Type B pancreatic cell (in vitro differentiated cells): ENCODE results near the gene DLGAP5. TPM values are rescaled to one million over a fixed set of nuclear protein-coding genes. Genes with fewer than 3 reads are reported as not detected.

ENCODE experiments used
- DNase-seq: peaks from one replicate; pipeline ENCODE4 v3.0.0; 2021; ENCODE audit warnings: mixed read lengths; ENCODE audit not compliant: unreplicated experiment; ENCODE audit errors: extremely low spot score
- H3K27ac Mint-ChIP-seq: 2 replicates; pipeline ENCODE4 v1.8.0; 2021; ENCODE audit warnings: mild to moderate bottlenecking, mixed read lengths
- H3K27me3 Mint-ChIP-seq: 2 replicates; pipeline ENCODE4 v1.8.0; 2021; ENCODE audit warnings: mixed read lengths
- H3K36me3 Mint-ChIP-seq: 2 replicates; pipeline ENCODE4 v1.8.0; 2021; ENCODE audit warnings: mixed read lengths
- H3K4me1 Mint-ChIP-seq: one replicate; pipeline ENCODE4 v1.8.0; 2021; ENCODE audit warnings: mixed read lengths; ENCODE audit not compliant: unreplicated experiment
- H3K4me3 Mint-ChIP-seq: 2 replicates; pipeline ENCODE4 v1.8.0; 2021; ENCODE audit warnings: mild to moderate bottlenecking, mixed read lengths
- H3K9me3 Mint-ChIP-seq: 2 replicates; pipeline ENCODE4 v1.8.0; 2021; ENCODE audit warnings: mixed read lengths
- CTCF ChIP-seq: fragments of 200-600 bp; sonication (generic); conservative IDR thresholded peaks from 2 replicates; pipeline ENCODE4 v1.5.0; 2021; ENCODE audit warnings: antibody characterized with exemption, mild to moderate bottlenecking
- total RNA-seq: library from RNA; stranded (reverse); gene quantifications from 2 replicates; pipeline ENCODE4 v1.2.1, GENCODE V29; 2021; ENCODE audit warnings: low replicate concordance

Gene DLGAP5
- total RNA-seq, 1 donor from 2014 or later, result 58.8 TPM

- Mint-ChIP-seq H3K27me3 (peaks cover 21% of the 10 kb centered on the region), H3K36me3 (peaks cover 30% of the 10 kb centered on the region), H3K4me3 (peak overlapping the region; percentile 62), H3K27ac (peak overlapping the region; percentile 50), H3K4me1 (peaks cover 24% of the 10 kb centered on the region), H3K9me3 (no peaks in the 10 kb centered on the region)
- TF ChIP-seq CTCF, result peak; percentile 39
- no peak for DNase-seq
Measured at GRCh38 chr14:55133416-55133815, 58.0 kb downstream of the DLGAP5 start.

GRCh38 chr14:55131370-55132137, 59.8 kb downstream of the DLGAP5 start:
- H3K36me3 Mint-ChIP-seq, result peaks cover 17% of the 10 kb centered on the region
- no peak for DNase-seq
- peaks cover 17% of the 10 kb centered on the region for H3K4me1 Mint-ChIP-seq
- peak overlapping the region; percentile 92 for H3K4me3 Mint-ChIP-seq
- H3K27ac Mint-ChIP-seq, result peak overlapping the region; percentile 76
- no peak for TF ChIP-seq CTCF
- no peaks in the 10 kb centered on the region for H3K9me3 Mint-ChIP-seq
- peaks cover 37% of the 10 kb centered on the region for H3K27me3 Mint-ChIP-seq

- Mint-ChIP-seq H3K27ac (peak overlapping the region; percentile 88), H3K4me3 (peak overlapping the region; percentile 92), H3K27me3 (peaks cover 40% of the 10 kb centered on the region), H3K4me1 (peaks cover 22% of the 10 kb centered on the region), H3K9me3 (no peaks in the 10 kb centered on the region), H3K36me3 (peaks cover 17% of the 10 kb centered on the region)
- no peak for DNase-seq
- no peak for TF ChIP-seq CTCF
Measured at GRCh38 chr14:55130196-55130550, 61.2 kb downstream of the DLGAP5 start.

GRCh38 chr14:55129428-55130195, 61.8 kb downstream of the DLGAP5 start:
- no peaks in the 10 kb centered on the region for H3K9me3 Mint-ChIP-seq
- H3K4me1 Mint-ChIP-seq, result peaks cover 25% of the 10 kb centered on the region
- TF ChIP-seq CTCF, result no peak
- H3K4me3 Mint-ChIP-seq, result peak overlapping the region; percentile 92
- peaks cover 40% of the 10 kb centered on the region for H3K27me3 Mint-ChIP-seq
- DNase-seq, result peak; percentile 72
- peak overlapping the region; percentile 88 for H3K27ac Mint-ChIP-seq
- H3K36me3 Mint-ChIP-seq, result peaks cover 17% of the 10 kb centered on the region

- TF ChIP-seq CTCF, result no peak
- H3K27ac Mint-ChIP-seq, result peak within 1 kb of the TSS; percentile 92
- peaks cover 40% of the 10 kb centered on the region for H3K27me3 Mint-ChIP-seq
- peaks cover 14% of the 10 kb centered on the region for H3K36me3 Mint-ChIP-seq
- H3K4me1 Mint-ChIP-seq, result peaks cover 27% of the 10 kb centered on the region
- H3K4me3 Mint-ChIP-seq, result peak within 1 kb of the TSS; percentile 92
- DNase-seq, result peak; percentile 71
- no peaks in the 10 kb centered on the region for H3K9me3 Mint-ChIP-seq
Measured at GRCh38 chr14:55129086-55129427, 62.3 kb downstream of the DLGAP5 start, which contains the start of gene LGALS3. TSS of gene LGALS3 (plus strand) at chr14:55129252. CDS start at chr14:55137374, 8,122 bp downstream.
